BJ (cell line): ENCODE measurements around the gene ANKS3. TPM values are rescaled to one million over a fixed set of nuclear protein-coding genes. Genes with fewer than 3 reads are reported as not detected.

Experiments used
- CTCF ChIA-PET: fragments of 350-600 bp; formaldehyde crosslinking; extraction: SDS; loops from one replicate; lab custom pipeline; 2021; ENCODE audit warnings: antibody characterized with exemption, inconsistent platforms; lab: Yijun Ruan, JAX
- POLR2A ChIA-PET: fragments of 300-600 bp; sonication (Branson Sonifier 250); formaldehyde crosslinking; extraction: SDS; loops from one replicate; lab custom pipeline; 2021; ENCODE audit warnings: antibody characterized with exemption; lab: Charles Lee
- DNase-seq: peaks from one replicate; pipeline ENCODE4 v3.0.0-alpha.2; 2011; ENCODE audit warnings: low read depth
- H3K27me3 ChIP-seq: 2 replicates; pipeline ENCODE4 v1.6.0; 2011; ENCODE audit warnings: low read length; ENCODE audit not compliant: control insufficient read depth, insufficient read depth
- H3K36me3 ChIP-seq: 2 replicates; pipeline ENCODE4 v1.5.1; 2011; ENCODE audit warnings: low read length; ENCODE audit not compliant: control insufficient read depth, insufficient read depth
- H3K4me3 ChIP-seq: 2 replicates; pipeline ENCODE4 v1.5.1; 2011; ENCODE audit warnings: low read depth, mild to moderate bottlenecking, control low read depth, low read length
- polyA plus RNA-seq: library from polyadenylated mRNA; depleted of rRNA; stranded (reverse); fragments of >200 nt; gene quantifications from 2 replicates; pipeline ENCODE4 v1.2.3, GENCODE V29; 2011
- TF ChIP-seq, protein P1 (sequence below): IDR thresholded peaks from 2 replicates; pipeline ENCODE4 v1.5.1; 2011; ENCODE audit warnings: low read depth, mild to moderate bottlenecking, control low read depth, inconsistent platforms, low read length, moderate library complexity; ENCODE audit not compliant: insufficient read depth

ANKS3 gene
- polyA plus RNA-seq, 1 experiment, result 23.7 TPM

DNA sequence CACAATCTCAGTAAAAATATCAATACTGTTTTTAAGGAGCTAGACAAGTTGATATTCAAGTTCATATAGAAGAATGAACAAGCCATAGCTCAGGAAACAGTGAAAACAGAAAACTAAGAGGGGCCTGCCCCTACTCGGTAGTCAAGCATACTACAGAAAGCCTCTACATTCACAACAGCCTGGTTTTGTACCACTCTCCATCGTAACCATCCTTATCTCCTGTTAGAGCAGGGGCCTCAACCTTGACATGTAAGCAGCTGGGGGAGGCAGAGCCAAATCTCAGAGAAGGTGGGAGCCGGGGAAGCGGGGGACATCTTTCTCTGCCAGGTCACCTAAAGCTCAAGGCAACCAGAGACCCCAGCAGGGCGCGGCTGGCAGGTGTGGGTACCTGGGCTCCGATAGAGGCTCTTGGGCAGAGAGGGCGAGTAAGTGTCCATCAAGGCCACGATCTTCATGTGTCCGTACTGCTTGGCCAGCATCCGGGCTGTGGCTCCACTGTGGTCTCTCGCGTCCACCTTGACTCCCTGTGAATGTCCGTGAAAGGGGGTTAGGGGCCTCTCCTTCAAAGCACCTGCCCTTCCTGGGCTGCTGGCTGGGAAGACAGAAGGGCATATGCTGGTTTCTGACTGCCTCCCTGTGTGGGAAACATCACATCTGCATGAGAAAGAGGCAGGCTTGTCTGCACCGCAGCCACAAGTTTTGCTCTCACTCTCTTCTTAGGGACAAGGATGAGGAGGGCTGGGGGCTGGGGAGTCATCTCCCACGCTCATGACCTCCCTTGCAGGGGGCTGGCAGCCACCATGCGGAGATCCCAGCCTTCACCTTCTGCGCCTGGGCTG, 20.2 kb downstream of the ANKS3 start:
- CTCF ChIA-PET, result interaction anchor here (1.4 kb wide), 1 partner anchor 10 kb away, joined by 3 read pairs; no protein-coding TSS in a partner anchor
- H3K36me3 ChIP-seq, result peaks cover 14% of the 10 kb centered on the region
- H3K4me3 ChIP-seq, result no peak overlapping the region
- POLR2A ChIA-PET, result no interaction called here
- DNase-seq, result no peak
- TF ChIP-seq, protein P1, sequence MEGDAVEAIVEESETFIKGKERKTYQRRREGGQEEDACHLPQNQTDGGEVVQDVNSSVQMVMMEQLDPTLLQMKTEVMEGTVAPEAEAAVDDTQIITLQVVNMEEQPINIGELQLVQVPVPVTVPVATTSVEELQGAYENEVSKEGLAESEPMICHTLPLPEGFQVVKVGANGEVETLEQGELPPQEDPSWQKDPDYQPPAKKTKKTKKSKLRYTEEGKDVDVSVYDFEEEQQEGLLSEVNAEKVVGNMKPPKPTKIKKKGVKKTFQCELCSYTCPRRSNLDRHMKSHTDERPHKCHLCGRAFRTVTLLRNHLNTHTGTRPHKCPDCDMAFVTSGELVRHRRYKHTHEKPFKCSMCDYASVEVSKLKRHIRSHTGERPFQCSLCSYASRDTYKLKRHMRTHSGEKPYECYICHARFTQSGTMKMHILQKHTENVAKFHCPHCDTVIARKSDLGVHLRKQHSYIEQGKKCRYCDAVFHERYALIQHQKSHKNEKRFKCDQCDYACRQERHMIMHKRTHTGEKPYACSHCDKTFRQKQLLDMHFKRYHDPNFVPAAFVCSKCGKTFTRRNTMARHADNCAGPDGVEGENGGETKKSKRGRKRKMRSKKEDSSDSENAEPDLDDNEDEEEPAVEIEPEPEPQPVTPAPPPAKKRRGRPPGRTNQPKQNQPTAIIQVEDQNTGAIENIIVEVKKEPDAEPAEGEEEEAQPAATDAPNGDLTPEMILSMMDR, result no peak
- no peaks in the 10 kb centered on the region for H3K27me3 ChIP-seq

DNA sequence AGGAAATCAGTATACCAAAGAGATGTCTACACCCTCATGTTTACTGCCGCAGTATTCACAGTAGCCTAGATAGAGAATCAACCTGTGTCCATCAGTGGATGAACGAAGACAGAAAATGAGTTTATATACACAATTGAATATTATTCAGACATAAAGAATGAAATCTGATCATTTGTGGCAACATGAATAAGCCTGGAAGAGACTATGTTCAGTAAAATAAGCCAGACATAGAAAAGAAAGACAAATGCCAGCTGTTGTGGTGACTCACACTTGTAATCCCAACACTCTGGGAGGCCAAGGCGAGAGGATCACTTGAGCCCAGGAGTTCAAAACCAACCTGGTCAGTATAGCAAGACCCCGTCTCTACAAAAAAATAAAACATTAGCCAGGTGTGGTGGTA, 24.6 kb downstream of the ANKS3 start:
- POLR2A ChIA-PET, result no interaction called here
- Histone ChIP-seq H3K4me3 (no peak overlapping the region), H3K36me3 (peaks cover 14% of the 10 kb centered on the region), H3K27me3 (no peaks in the 10 kb centered on the region)
- CTCF ChIA-PET, result no interaction called here
- DNase-seq, result no peak
- TF ChIP-seq, protein P1, result no peak

DNA sequence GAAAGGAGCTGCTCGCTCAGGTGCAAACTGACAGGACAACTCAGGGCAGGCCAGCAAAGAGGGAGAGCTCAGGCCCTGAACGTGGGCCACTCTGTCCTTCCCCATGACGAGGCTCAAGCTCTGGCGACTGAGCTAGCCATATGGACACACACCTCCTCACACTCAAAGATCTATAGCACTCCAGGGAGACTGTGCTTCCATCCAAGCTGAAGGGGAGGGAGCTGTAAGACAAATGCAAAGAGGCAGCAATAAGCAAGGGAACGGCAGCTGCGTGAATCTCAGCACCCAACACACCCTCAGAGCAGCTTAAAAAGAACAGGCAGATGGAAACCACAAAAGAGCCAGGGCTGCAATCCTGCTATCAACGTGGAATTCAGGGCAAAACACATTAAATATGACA, 27.2 kb downstream of the ANKS3 start:
- H3K36me3 ChIP-seq, result peaks cover 14% of the 10 kb centered on the region
- TF ChIP-seq, protein P1, result no peak
- no peak for DNase-seq
- ChIA-PET POLR2A (no interaction called here), CTCF (no interaction called here)
- H3K4me3 ChIP-seq, result no peak overlapping the region
- no peaks in the 10 kb centered on the region for H3K27me3 ChIP-seq

DNA sequence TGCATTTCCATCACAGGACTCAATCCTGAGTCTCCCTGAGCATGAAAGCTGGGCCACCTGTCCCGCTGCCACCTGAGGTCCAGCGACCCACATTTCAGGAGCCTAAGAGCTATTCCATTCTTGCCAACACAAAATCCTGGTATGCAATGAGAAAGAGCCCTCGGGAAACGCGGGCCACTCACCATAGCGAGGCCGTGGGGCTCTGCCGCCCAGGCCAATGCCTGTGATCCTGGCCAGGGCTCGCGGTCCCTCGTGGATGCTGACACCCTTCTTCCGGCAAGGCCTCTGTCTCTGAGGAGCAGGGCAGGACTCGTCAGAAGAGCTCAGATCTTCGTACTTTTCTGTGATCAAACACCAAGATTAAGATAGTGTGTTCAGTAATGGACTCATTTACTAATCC, 29.2 kb downstream of the ANKS3 start:
- H3K27me3 ChIP-seq, result no peaks in the 10 kb centered on the region
- DNase-seq, result no peak
- POLR2A ChIA-PET, result no interaction called here
- H3K36me3 ChIP-seq, result peaks cover 25% of the 10 kb centered on the region
- CTCF ChIA-PET, result interaction anchor here (1.2 kb wide), 1 partner anchor 251 kb away, joined by 4 read pairs; no protein-coding TSS in a partner anchor
- no peak overlapping the region for H3K4me3 ChIP-seq
- TF ChIP-seq, protein P1, result no peak

DNA sequence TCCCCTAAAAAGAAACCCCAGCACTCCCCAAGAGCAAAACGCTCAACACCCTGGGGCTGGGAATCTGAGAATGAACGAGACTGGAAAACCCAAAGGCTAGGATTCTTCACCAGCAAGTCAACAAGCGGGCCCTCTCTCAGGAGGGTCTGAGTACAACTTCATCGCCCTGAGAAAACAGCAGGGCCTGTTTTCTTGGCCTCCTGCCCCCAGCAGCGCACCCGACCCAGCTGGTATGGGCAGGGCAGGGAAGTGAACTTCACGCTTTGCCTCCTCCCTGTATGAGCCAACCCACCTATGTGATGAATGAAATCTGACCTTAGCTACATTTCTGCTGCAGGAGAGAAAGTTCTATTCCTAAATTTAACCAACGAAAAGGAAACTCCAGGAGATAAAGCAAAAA, 29.6 kb downstream of the ANKS3 start:
- TF ChIP-seq, protein P1, result no peak
- ChIA-PET POLR2A (no interaction called here), CTCF (interaction anchor here (1.2 kb wide), 1 partner anchor 252 kb away, joined by 4 read pairs; no protein-coding TSS in a partner anchor)
- DNase-seq, result no peak
- Histone ChIP-seq H3K4me3 (no peak overlapping the region), H3K36me3 (peaks cover 25% of the 10 kb centered on the region), H3K27me3 (no peaks in the 10 kb centered on the region)
